Measurements from ENCODE around the gene NBPF20.
"Not testable (repeated sequence)": the region's sequence is repeated elsewhere in the genome, so short reads cannot be mapped to it uniquely, and the experiment has no call there.

The NBPF20 gene

DNA sequence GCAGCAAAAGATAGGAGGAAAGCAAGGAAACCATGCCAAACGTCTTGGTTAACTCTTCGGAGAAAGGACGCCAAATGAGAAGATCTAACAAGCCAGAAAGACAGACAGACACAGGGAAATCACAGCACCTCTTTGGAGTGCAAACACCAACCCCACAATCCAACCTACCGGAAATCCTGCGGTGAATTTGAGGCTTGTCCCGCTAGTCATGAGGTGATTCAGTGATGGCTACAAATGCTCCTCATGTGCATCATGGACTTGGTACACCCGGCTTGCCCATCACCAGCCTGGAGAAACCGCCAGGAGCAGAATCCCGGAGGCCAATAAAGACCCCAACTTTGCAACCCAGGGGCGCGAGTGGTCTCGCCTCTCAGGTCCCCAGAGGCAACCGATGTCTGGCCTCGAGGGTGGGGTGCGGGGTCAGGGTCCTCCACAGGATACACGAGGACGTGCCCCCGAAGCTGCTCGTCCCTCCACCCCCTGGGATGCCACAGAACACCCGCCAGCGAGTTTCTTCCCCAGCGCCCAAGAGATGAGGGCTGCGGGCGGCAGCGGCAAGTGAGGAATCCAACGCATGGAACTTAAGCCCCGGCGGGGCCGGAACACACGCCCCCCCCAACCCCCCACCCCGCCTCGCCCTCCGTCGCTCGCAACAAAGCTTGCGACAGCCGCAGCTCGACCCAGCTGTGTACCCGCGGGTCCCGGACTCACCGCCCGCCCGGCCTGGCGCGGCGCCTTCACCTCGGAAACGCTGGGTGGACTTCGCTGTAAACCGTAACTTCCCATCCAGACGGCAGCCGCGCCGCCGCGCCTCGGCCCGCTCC lies 579 bp downstream of the NBPF20 start:
- not testable (repeated sequence) for DNase-seq (ENCODE audit: low spot score)

DNA sequence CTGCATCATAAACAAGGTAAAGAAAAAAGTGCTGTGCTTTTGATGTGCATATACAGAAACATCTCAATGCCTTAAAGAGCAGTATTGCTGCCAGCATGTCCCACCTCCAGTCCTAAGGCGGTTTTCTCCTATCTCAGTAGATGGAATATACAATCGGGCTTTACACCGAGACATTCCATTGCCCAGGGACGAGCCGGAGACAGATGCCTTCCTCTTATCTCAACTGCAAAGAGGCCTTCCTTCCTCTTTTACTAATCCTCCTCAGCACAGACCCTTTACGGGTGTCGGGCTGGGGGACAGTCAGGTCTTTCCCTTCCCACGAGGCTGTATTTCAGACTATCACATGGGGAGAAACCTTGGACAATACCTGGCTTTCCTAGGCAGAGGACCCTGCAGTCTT lies 10.3 kb downstream of the NBPF20 start:
- not testable (repeated sequence) for DNase-seq (ENCODE audit: low spot score)

DNA sequence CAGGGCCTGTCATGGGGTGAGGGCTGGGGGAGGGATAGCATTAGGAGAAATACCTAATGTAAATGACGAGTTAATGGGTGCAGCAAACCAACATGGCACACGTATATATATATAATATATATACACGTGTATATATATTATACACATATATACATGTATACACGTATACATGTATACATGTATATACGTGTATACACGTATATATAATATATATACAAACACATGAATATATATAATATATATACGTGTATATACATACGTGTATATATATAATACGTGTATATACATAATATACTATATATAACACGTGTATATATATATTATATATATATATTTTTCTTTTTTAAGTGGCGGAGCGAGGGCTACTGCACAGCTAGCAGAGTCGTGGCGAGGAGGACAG lies 18.1 kb downstream of the NBPF20 start:
- not testable (repeated sequence) for DNase-seq (ENCODE audit: low spot score)

DNA sequence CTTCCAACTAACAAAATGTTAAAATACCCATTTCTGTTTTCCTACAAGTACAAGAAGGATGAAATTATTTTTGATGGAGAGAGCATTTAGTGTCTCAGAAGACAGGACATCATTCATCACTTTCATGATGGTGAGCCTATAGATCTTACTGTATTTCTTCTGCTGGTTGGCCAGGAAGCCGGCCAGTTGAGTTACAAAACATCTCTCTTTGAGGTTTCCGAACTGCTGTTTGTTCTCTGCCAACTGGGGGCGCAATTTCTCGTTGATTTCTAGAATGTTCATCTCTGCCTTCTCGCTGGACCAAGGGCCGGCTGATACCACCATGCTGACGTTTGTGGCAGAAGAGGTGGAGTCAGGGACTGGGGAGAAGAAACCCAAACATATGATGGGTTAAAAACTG lies 20.5 kb downstream of the NBPF20 start:
- DNase-seq (ENCODE audit: low spot score): not testable (repeated sequence)

DNA sequence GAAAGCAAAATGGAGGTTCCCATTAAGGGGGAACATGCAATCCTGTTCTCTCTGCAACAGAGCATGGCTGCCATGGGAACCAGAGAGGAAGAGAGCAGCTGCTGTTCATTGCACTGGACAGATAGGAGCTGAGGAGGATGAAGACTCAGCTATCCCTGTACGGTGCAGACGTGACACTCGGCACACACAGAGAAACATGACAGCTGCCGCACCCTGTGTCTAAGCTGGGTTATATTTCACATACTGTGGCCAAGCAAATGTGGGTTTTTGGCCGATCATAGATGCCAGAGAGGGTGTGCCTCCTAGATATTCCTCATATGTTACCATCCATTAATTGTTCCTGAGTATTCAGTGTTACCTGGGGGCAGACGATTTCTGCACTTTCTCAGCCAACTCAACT lies 24.7 kb downstream of the NBPF20 start:
- DNase-seq (ENCODE audit: low spot score): not testable (repeated sequence)
